ENCODE results near the gene MLX.

MLX gene

DNA sequence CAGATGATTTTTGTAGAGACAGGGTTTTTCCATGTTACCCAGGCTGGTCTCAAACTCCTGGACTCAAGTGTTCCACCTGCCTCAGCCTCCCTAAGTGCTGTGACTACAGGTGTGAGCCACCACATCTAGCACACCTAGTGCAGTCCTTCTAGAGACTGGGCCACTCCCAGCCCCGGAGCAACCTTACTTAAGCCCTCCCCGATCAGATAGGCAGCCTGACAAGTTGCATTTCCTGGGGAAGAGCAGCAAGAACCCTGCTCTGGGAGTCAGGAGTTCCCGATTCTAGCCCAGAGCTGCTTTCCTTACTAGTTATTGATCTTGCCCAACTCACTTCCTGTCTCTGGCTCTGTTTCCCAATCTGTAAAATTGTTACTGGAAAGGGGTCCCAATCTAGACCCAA, 37.8 kb upstream of the MLX start:
- TF ChIP-seq TAF1 (IDR thresholded peaks at IDR 0.05; ENCODE audit: borderline replicate concordance, insufficient read depth, low read length) (no peak), FOXP2 (optimal IDR thresholded peaks at IDR 0.05; ENCODE audit: borderline replicate concordance, extremely low read depth, extremely low read length, insufficient read depth) (no peak), SIN3A (IDR thresholded peaks at IDR 0.05; ENCODE audit: borderline replicate concordance, insufficient read depth, low read length) (no peak), POLR2AphosphoS5 (IDR thresholded peaks at IDR 0.05; ENCODE audit: low read depth, low read length) (no peak)
- TF ChIP-seq, protein P1, sequence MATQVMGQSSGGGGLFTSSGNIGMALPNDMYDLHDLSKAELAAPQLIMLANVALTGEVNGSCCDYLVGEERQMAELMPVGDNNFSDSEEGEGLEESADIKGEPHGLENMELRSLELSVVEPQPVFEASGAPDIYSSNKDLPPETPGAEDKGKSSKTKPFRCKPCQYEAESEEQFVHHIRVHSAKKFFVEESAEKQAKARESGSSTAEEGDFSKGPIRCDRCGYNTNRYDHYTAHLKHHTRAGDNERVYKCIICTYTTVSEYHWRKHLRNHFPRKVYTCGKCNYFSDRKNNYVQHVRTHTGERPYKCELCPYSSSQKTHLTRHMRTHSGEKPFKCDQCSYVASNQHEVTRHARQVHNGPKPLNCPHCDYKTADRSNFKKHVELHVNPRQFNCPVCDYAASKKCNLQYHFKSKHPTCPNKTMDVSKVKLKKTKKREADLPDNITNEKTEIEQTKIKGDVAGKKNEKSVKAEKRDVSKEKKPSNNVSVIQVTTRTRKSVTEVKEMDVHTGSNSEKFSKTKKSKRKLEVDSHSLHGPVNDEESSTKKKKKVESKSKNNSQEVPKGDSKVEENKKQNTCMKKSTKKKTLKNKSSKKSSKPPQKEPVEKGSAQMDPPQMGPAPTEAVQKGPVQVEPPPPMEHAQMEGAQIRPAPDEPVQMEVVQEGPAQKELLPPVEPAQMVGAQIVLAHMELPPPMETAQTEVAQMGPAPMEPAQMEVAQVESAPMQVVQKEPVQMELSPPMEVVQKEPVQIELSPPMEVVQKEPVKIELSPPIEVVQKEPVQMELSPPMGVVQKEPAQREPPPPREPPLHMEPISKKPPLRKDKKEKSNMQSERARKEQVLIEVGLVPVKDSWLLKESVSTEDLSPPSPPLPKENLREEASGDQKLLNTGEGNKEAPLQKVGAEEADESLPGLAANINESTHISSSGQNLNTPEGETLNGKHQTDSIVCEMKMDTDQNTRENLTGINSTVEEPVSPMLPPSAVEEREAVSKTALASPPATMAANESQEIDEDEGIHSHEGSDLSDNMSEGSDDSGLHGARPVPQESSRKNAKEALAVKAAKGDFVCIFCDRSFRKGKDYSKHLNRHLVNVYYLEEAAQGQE (IDR thresholded peaks at IDR 0.05; ENCODE audit: insufficient read depth in 1 of 2, low read depth in 2 of 2, low read length in 2 of 2), result no peak

DNA sequence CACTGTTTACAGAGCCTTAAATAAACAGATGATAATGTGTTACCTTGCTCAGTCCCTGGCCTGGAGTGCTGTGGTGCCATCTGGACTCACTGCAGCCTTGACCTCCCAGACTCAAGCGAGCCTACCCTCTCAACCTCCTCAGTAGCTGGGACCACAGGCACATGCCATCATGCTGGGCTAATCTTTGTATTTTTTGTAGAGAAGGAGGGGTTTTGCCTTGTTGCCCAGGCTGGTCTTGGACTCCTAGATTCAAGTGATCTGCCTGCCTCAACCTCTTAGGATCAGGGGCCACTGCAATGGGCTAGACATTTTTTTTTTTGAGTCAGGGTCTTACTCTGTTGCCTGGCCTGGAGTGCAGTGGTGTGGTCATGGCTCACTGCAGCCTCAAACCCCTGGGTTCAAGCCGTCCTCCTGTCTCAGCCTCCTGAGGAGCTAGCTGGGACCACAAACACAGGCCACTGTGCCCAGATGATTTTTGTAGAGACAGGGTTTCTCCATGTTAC, 35.9 kb upstream of the MLX start:
- no peak for TF ChIP-seq TAF1 (IDR thresholded peaks at IDR 0.05; ENCODE audit: borderline replicate concordance, insufficient read depth, low read length)
- TF ChIP-seq, protein P1 (IDR thresholded peaks at IDR 0.05; ENCODE audit: insufficient read depth in 1 of 2, low read depth in 2 of 2, low read length in 2 of 2), result no peak
- TF ChIP-seq SIN3A (IDR thresholded peaks at IDR 0.05; ENCODE audit: borderline replicate concordance, insufficient read depth, low read length), result no peak
- TF ChIP-seq POLR2AphosphoS5 (IDR thresholded peaks at IDR 0.05; ENCODE audit: low read depth, low read length), result no peak
- TF ChIP-seq FOXP2 (optimal IDR thresholded peaks at IDR 0.05; ENCODE audit: borderline replicate concordance, extremely low read depth, extremely low read length, insufficient read depth), result no peak

DNA sequence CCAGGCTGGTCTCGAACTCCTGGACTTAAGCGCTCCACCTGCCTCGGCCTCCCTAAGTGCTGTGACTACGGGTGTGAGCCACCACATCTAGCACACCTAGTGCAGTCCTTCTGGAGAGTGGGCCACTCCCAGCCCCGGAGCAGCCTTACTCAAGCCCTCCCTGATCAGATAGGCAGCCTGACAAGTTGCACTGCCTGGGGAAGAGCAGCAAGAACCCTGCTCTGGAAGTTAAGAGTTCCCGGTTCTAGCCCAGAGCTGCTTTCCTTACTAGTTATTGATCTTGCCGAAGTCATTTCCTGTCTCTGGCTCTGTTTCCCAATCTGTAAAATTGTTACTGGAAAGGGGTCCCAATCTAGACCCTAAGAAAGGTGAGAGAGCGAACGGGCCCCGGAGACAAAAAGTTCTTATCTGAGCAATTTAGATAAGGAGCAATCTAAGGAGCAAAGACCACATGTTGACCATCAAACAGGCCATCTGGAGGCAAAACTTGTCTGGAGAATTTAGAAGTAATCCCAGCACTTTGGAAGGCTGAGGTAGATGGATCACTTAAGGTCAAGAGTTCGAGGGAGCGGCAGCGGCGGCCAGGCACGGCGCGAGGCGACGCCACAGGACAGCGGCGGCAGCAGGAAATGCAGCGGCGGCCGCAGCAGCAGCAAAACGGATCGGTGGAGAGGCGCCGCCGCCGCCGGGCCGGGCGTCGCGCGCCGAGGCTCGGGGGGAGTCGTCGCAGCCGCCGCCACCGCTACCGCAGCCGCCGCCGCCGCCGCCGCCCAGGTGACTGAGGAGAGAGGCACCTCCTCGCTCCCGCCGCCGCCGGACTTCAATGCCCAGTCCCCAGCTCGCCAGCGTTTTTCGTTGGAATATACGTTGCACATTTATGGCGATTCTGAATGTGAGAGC, 35.2 kb upstream of the MLX start:
- peak; percentile 55 for TF ChIP-seq FOXP2 (optimal IDR thresholded peaks at IDR 0.05; ENCODE audit: borderline replicate concordance, extremely low read depth, extremely low read length, insufficient read depth)
- TF ChIP-seq, protein P1 (IDR thresholded peaks at IDR 0.05; ENCODE audit: insufficient read depth in 1 of 2, low read depth in 2 of 2, low read length in 2 of 2), result no peak

DNA sequence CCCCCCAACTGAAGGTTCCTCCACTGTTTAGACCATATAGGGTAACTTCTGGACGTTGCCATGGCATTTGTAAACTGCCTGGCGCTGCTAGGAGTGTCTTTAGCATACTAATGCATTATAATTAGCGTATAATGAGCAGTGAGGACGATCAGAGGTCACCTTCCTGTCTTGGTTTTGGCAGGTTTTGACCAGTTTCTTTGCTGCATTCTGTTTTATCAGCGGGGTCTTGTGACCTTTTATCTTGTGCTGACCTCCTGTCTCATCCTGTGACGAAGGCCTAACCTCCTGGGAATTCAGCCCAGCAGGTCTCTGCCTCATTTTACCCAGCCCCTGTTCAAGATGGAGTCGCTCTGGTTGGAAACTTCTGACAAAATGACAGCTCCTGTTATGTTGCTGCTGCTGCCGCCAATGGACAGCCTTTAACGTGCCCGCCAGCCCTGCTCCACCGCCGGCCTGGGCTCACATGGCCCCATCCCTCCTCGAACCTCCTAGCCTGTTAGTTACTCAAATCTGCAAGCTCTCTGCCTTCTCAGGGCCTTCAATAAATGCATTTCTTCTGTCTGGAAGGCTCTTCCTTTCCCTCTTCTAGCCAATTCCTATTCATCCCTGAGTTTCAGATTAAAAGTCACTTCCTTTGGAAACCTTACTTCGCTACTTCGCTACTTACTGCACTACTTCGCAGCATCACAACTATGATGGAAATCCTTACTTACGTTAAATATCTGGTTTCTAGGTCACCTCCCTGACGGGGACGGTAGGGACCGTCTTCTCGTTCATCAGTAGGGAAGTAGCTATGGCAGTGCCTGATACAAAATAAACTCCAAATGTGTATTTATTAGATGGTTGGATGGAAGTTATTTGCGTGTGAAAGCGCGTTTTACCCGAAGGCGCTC, 31.5 kb upstream of the MLX start:
- no peak for TF ChIP-seq SIN3A (IDR thresholded peaks at IDR 0.05; ENCODE audit: borderline replicate concordance, insufficient read depth, low read length)
- no peak for TF ChIP-seq FOXP2 (optimal IDR thresholded peaks at IDR 0.05; ENCODE audit: borderline replicate concordance, extremely low read depth, extremely low read length, insufficient read depth)
- TF ChIP-seq, protein P1 (IDR thresholded peaks at IDR 0.05; ENCODE audit: insufficient read depth in 1 of 2, low read depth in 2 of 2, low read length in 2 of 2), result no peak
- no peak for TF ChIP-seq TAF1 (IDR thresholded peaks at IDR 0.05; ENCODE audit: borderline replicate concordance, insufficient read depth, low read length)
- TF ChIP-seq POLR2AphosphoS5 (IDR thresholded peaks at IDR 0.05; ENCODE audit: low read depth, low read length), result no peak

All from PFSK-1 (cell line).